K562 (cell line): ENCODE data around the gene ABCF2. TPM values are rescaled to one million over a fixed set of nuclear protein-coding genes. Genes with fewer than 3 reads are reported as not detected.
A peak's percentile ranks its signal among the peaks of the same experiment; 100 is the strongest.

ENCODE experiments used
- ATF4 ChIP-seq: fragments of 450-650 bp; formaldehyde crosslinking; IDR thresholded peaks from 2 replicates; pipeline ENCODE4 v1.4.0; 2022; ENCODE audit warnings: mild to moderate bottlenecking, moderate library complexity
- HDAC3 ChIP-seq: fragments of 450-650 bp; IDR thresholded peaks from 2 replicates; pipeline ENCODE4 v1.6.1; 2018; ENCODE audit warnings: borderline replicate concordance, mild to moderate bottlenecking, moderate library complexity; ENCODE audit not compliant: partially characterized antibody
- HMGN3 ChIP-seq: IDR thresholded peaks from 2 replicates; pipeline ENCODE4 v1.6.1; 2011; ENCODE audit warnings: borderline replicate concordance, low read depth, mild to moderate bottlenecking, mixed read lengths, low read length; ENCODE audit not compliant: insufficient read length; ENCODE audit errors: extremely low read depth
- MBD1 ChIP-seq: fragments of 250-450 bp; sonication (Bioruptor Pico); IDR thresholded peaks from 2 replicates; pipeline ENCODE4 v1.8.0; 2022; ENCODE audit warnings: inconsistent platforms
- PHF20 ChIP-seq: fragments of 450-650 bp; IDR thresholded peaks from 2 replicates; pipeline ENCODE4 v1.6.1; 2018; ENCODE audit not compliant: partially characterized antibody
- RERE ChIP-seq: sonication (generic); formaldehyde crosslinking; IDR thresholded peaks from 2 replicates; pipeline ENCODE4 v1.8.0; 2023; ENCODE audit warnings: missing genetic modification reagents, mild to moderate bottlenecking, borderline replicate concordance
- REST ChIP-seq, 2 experiments: fragments of 450-650 bp; formaldehyde crosslinking in 1 of 2; IDR thresholded peaks; 2 replicates each; pipeline versions ENCODE4 v1.4.0 to v1.6.1; 2014 to 2020; ENCODE audit warnings: mild to moderate bottlenecking in 2 of 2, borderline replicate concordance in 1 of 2, low read depth in 1 of 2
- SAP30 ChIP-seq: fragments of 200-600 bp; sonication (generic); IDR thresholded peaks from 2 replicates; pipeline ENCODE4 v1.6.1; 2012; ENCODE audit warnings: borderline replicate concordance, low read depth, mild to moderate bottlenecking, moderate library complexity, low read length, control low read depth, inconsistent platforms; ENCODE audit not compliant: insufficient read depth, poor library complexity, severe bottlenecking
- TAF9B ChIP-seq: fragments of 450-650 bp; IDR thresholded peaks from 2 replicates; pipeline ENCODE4 v1.6.1; 2018; ENCODE audit warnings: mild to moderate bottlenecking; ENCODE audit not compliant: partially characterized antibody
- polyA plus RNA-seq, 8 experiments: library from polyadenylated mRNA; depleted of rRNA in 4 of 8; stranded (reverse) in 5 of 8; unstranded in 3 of 8; fragments of >200 nt; fragmentation: Nextera tagmentation in 2 of 8; fragmentation: Illumina TruSeq in 1 of 8; extraction: Ambion mirVana in 2 of 8; extraction: Trizol in 1 of 8; gene quantifications; 2 replicates each; pipeline versions ENCODE4 v1.2.1 to v1.2.3, GENCODE V29; 2011 to 2014; ENCODE audit warnings: inconsistent platforms in 1 of 8, missing spikeins in 1 of 8
- total RNA-seq, 7 experiments: library from RNA; depleted of rRNA in 6 of 7; stranded (reverse); fragments of >200 nt in 6 of 7; fragmentation: Illumina TruSeq in 2 of 7; extraction: Trizol in 2 of 7; gene quantifications; 2 replicates each; pipeline versions ENCODE4 v1.2.1 to v1.2.3, GENCODE V29; 2011 to 2021; ENCODE audit warnings: low replicate concordance in 1 of 7

Gene ABCF2
- total and polyA plus RNA-seq, 9 of the 15 experiments (the other 6 are each of a cell fraction or from before 2014, with no cell fraction given), result 62.1 to 224 (median 113) TPM

GRCh38 chr7:151271699-151272355, 44.8 kb upstream of the ABCF2 start (continued):
- TF ChIP-seq RERE (CRISPR knock-in tag), result no peak
- TF ChIP-seq HMGN3, result no peak
- no peak for TF ChIP-seq SAP30
- no peak for TF ChIP-seq ATF4 (CRISPR knock-in tag)
- no peak for TF ChIP-seq PHF20
- TF ChIP-seq MBD1, result no peak
- TF ChIP-seq HDAC3, result no peak
- TF ChIP-seq REST (IDR thresholded peaks at IDR 0.05; ENCODE audit: borderline replicate concordance), result peak; percentile 7; the same call in 1 of the 2 replicates
- no peak for TF ChIP-seq REST (CRISPR knock-in tag; IDR thresholded peaks at IDR 0.05; ENCODE audit: low read depth)
- TF ChIP-seq TAF9B, result no peak
